Measurements from ENCODE around the gene SLC22A13. TPM values are rescaled to one million over a fixed set of nuclear protein-coding genes. Genes with fewer than 3 reads are reported as not detected.
"Not testable (repeated sequence)": the region's sequence is repeated elsewhere in the genome, so short reads cannot be mapped to it uniquely, and the experiment has no call there.

SLC22A13 gene
- total and polyA plus RNA-seq, 10 of the 15 experiments (the other 5 are each of a cell fraction or from before 2014, with no cell fraction given), result 0.03 to 0.19 (median 0.11) TPM; not detected in 5

- BruUV-seq (replicated peaks); POLR2A ChIA-PET; RAD21 ChIA-PET (ENCODE audit: unreplicated experiment); H3K4me3 ChIP-seq; ATAC-seq; in situ Hi-C loops (cut with MboI); H3K27ac ChIP-seq (ENCODE audit: control insufficient read depth, insufficient read depth); H2AFZ ChIP-seq (ENCODE audit: control insufficient read depth, low read depth, low read length); H3K4me1 ChIP-seq (ENCODE audit: control insufficient read depth, insufficient read depth, low read length); H4K20me1 ChIP-seq (ENCODE audit: control insufficient read depth, insufficient read depth); H3K4me2 ChIP-seq (ENCODE audit: control insufficient read depth, insufficient read depth); H3K27me3 ChIP-seq (replicated peaks in 1 of 2; ENCODE audit: control insufficient read depth in 2 of 2, insufficient read depth in 2 of 2, low read length in 1 of 2); H3K79me2 ChIP-seq (ENCODE audit: control insufficient read depth, insufficient read depth, low read length); H3K9ac ChIP-seq (ENCODE audit: control insufficient read depth, insufficient read depth, low read length); DNase-seq (ENCODE audit: low read depth, low spot score); FAIRE-seq; intact Hi-C loops (cut with micrococcal nuclease; ENCODE audit: unreplicated experiment); H3K9me3 ChIP-seq (replicated peaks; ENCODE audit: control insufficient read depth, insufficient read depth, low read length): not testable (repeated sequence)
- CTCF ChIA-PET, result interaction anchor here (1.2 kb wide), 1 partner anchor 276 kb away, joined by 3 read pairs; no protein-coding TSS in a partner anchor
- WGBS (ENCODE audit: insufficient coverage, insufficient replicate concordance, low lambda C conversion rate, missing lambda C conversion rate), result 95% methylated on average over 4 of the region's 4 CpGs
- SMC1A ChIA-PET (ENCODE audit: uncharacterized antibody, unreplicated experiment), result interaction anchor here (1.4 kb wide), 1 partner anchor 11 kb away, joined by 7 read pairs; no protein-coding TSS in a partner anchor
- H3K36me3 ChIP-seq (ENCODE audit: control insufficient read depth in 2 of 2, insufficient read depth in 2 of 2, low read length in 1 of 2), result peaks cover 2 to 14% of the 10 kb centered on the region in 2 experiments
These were observed 22.8 kb upstream of the SLC22A13 start for GRCh38 chr3:38242812-38243211.

GRCh38 chr3:38245930-38246329 is 19.7 kb upstream of the SLC22A13 start:
- in situ Hi-C loops (cut with MboI), result no loop called here
- H3K9ac ChIP-seq (ENCODE audit: control insufficient read depth, insufficient read depth, low read length), result no peak overlapping the region
- POLR2A ChIA-PET, result no interaction called here
- RAD21 ChIA-PET (ENCODE audit: unreplicated experiment), result no interaction called here
- DNase-seq (ENCODE audit: low read depth, low spot score) (no peak), ATAC-seq (no peak), FAIRE-seq (no peak)
- CTCF ChIA-PET, result interaction anchor here (0.6 to 1.3 kb wide), 2 partner anchors 9 to 41 kb away, joined by 3 read pairs; no protein-coding TSS in a partner anchor
- no peak for TF ChIP-seq NFIC (IDR thresholded peaks at IDR 0.05; ENCODE audit: low read depth, low read length)
- no peaks in the 10 kb centered on the region for H4K20me1 ChIP-seq (ENCODE audit: control insufficient read depth, insufficient read depth)
- H3K79me2 ChIP-seq (ENCODE audit: control insufficient read depth, insufficient read depth, low read length), result no peaks in the 10 kb centered on the region
- H3K27ac ChIP-seq (ENCODE audit: control insufficient read depth, insufficient read depth), result no peak overlapping the region
- intact Hi-C loops (cut with micrococcal nuclease; ENCODE audit: unreplicated experiment), result no loop called here
- SMC1A ChIA-PET (ENCODE audit: uncharacterized antibody, unreplicated experiment), result interaction anchor here (1.5 kb wide), 1 partner anchor 36 kb away, joined by 4 read pairs; the partner anchor contains the start of gene SLC22A14
- no TSS peak for BruUV-seq (replicated peaks)
- H3K9me3 ChIP-seq (replicated peaks; ENCODE audit: control insufficient read depth, insufficient read depth, low read length), result no peaks in the 10 kb centered on the region
- H3K4me2 ChIP-seq (ENCODE audit: control insufficient read depth, insufficient read depth), result no peak overlapping the region
- H3K4me3 ChIP-seq, result no peak overlapping the region
- H3K36me3 ChIP-seq (ENCODE audit: control insufficient read depth in 2 of 2, insufficient read depth in 2 of 2, low read length in 1 of 2), result peaks cover 2 to 12% of the 10 kb centered on the region in 2 experiments
- WGBS (ENCODE audit: insufficient coverage, insufficient replicate concordance, low lambda C conversion rate, missing lambda C conversion rate), result 98% methylated on average over 4 of the region's 4 CpGs
- H3K27me3 ChIP-seq (replicated peaks in 1 of 2; ENCODE audit: control insufficient read depth in 2 of 2, insufficient read depth in 2 of 2, low read length in 1 of 2), result no peaks in the 10 kb centered on the region
- H2AFZ ChIP-seq (ENCODE audit: control insufficient read depth, low read depth, low read length), result no peak overlapping the region
- no peaks in the 10 kb centered on the region for H3K4me1 ChIP-seq (ENCODE audit: control insufficient read depth, insufficient read depth, low read length)
